Measurements from ENCODE around the gene LAMTOR2. TPM values are rescaled to one million over a fixed set of nuclear protein-coding genes. Genes with fewer than 3 reads are reported as not detected.

LAMTOR2 gene
- total and polyA plus RNA-seq, 4 donors: 71.2 to 143 (median 103) TPM

DNA sequence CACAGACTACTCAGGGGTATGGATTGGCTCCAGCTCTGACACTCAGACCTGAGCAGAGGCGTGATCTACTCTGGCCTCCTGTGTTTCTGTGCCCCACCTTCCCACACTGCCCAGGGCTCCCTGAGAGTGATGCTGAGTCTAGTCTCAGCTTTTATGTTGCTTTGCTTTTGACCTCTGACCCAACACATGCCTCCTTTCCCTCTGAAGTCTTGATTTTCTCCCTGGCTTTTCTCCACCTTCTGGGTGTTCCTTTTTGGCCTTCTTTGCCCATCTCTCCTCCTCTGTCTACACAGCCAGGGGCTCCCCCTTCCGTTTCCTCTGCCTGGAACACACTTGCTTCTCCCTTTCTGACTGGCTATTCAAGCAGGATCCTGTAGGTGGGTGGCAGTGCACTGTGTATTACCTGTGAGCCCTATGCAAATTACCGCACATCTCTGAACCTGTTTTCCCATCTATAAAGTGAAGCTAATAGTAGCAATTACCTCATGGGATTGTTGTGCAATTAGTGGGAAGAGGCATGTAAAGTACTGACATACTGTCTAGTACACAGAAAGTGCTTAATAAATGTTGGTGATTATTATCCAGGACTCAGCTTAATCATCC is 41.4 kb downstream of the LAMTOR2 start:
- Histone ChIP-seq H3K9me3 (ENCODE audit: control insufficient read depth in 4 of 4, insufficient read depth in 3 of 4, low read length in 3 of 4) (no peaks in the 10 kb centered on the region), H3K4me1 (ENCODE audit: control insufficient read depth in 5 of 5, insufficient read depth in 5 of 5, low read length in 5 of 5) (peaks cover 0 to 14% (median 6%) of the 10 kb centered on the region in 5 donors), H3K27ac (ENCODE audit: low read depth in 1 of 2, low read length in 1 of 2) (peak overlapping the region in 1 of 2 donors; percentile 9), H3K9ac (ENCODE audit: insufficient read depth in 1 of 2, low read length in 2 of 2) (no peak overlapping the region), H3K36me3 (ENCODE audit: control insufficient read depth in 4 of 4, insufficient read depth in 4 of 4, low read length in 4 of 4) (peaks cover 0 to 15% (median 3%) of the 10 kb centered on the region in 4 donors), H3K4me3 (no peak overlapping the region), H3K27me3 (ENCODE audit: control insufficient read depth in 3 of 3, insufficient read depth in 3 of 3, low read length in 2 of 3) (no peaks in the 10 kb centered on the region)
- ATAC-seq (ENCODE audit: insufficient read depth, low FRiP score) (no peak), DNase-seq (no peak)
- TF ChIP-seq, protein P1, sequence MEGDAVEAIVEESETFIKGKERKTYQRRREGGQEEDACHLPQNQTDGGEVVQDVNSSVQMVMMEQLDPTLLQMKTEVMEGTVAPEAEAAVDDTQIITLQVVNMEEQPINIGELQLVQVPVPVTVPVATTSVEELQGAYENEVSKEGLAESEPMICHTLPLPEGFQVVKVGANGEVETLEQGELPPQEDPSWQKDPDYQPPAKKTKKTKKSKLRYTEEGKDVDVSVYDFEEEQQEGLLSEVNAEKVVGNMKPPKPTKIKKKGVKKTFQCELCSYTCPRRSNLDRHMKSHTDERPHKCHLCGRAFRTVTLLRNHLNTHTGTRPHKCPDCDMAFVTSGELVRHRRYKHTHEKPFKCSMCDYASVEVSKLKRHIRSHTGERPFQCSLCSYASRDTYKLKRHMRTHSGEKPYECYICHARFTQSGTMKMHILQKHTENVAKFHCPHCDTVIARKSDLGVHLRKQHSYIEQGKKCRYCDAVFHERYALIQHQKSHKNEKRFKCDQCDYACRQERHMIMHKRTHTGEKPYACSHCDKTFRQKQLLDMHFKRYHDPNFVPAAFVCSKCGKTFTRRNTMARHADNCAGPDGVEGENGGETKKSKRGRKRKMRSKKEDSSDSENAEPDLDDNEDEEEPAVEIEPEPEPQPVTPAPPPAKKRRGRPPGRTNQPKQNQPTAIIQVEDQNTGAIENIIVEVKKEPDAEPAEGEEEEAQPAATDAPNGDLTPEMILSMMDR (IDR thresholded peaks at IDR 0.05; ENCODE audit: control extremely low read depth, extremely low read depth): no peak
- WGBS, 2 donors: 83% methylated on average over 3 of the region's 3 CpGs

DNA sequence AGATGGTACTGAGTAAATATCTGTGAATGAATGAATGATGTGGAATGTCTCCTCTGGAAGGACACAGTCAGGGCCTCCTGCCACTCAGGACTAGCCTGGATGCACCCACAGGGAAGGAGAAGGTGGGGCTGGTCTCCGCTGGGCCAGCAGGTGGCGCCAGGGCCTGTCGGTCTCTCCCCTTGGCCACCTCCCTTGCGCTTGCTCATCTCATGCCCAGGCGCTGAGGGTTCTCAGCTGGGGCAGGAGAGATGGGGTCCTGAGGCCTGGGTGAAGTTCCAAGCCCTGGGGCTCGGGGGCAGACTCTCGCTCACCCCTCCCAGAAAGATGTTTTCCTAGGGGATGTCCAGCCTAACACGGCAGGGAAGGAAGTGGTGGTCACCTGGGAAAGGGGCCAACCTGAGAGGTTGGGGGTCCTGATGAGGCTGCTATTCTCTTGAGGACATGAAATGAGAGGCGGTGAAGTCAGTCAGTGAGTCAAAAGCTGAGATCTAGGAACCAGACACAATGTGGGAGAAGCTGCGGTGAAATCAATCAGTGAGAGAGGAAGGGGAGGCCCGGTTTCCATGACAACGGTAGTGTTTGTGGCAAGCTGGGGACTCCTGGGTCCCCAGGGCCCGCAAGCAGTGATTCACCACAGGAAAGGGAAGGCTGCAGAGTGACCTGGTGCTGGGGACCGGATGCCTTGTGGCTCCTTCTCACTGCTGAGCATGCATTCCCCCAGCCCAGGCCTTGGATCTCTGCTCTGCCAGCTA is 42.2 kb downstream of the LAMTOR2 start:
- H3K36me3 ChIP-seq (ENCODE audit: control insufficient read depth in 4 of 4, insufficient read depth in 4 of 4, low read length in 4 of 4): peaks cover 0 to 15% (median 3%) of the 10 kb centered on the region in 4 donors
- no peaks in the 10 kb centered on the region for H3K27me3 ChIP-seq (ENCODE audit: control insufficient read depth in 3 of 3, insufficient read depth in 3 of 3, low read length in 2 of 3)
- H3K9ac ChIP-seq (ENCODE audit: insufficient read depth in 1 of 2, low read length in 2 of 2): no peak overlapping the region
- H3K4me3 ChIP-seq: no peak overlapping the region
- no peaks in the 10 kb centered on the region for H3K9me3 ChIP-seq (ENCODE audit: control insufficient read depth in 4 of 4, insufficient read depth in 3 of 4, low read length in 3 of 4)
- ATAC-seq (ENCODE audit: insufficient read depth, low FRiP score): peak; percentile 91
- 10 to 22% methylated on average over 14 of the region's 14 CpGs for WGBS, 2 donors
- H3K4me1 ChIP-seq (ENCODE audit: control insufficient read depth in 5 of 5, insufficient read depth in 5 of 5, low read length in 5 of 5): peaks cover 0 to 17% (median 6%) of the 10 kb centered on the region in 5 donors
- peak; percentile 76 to 86 (median 80) for DNase-seq
- TF ChIP-seq, protein P1 (IDR thresholded peaks at IDR 0.05; ENCODE audit: control extremely low read depth, extremely low read depth): peak; percentile 90
- peak overlapping the region; percentile 11 to 74 for H3K27ac ChIP-seq (ENCODE audit: low read depth in 1 of 2, low read length in 1 of 2)

DNA sequence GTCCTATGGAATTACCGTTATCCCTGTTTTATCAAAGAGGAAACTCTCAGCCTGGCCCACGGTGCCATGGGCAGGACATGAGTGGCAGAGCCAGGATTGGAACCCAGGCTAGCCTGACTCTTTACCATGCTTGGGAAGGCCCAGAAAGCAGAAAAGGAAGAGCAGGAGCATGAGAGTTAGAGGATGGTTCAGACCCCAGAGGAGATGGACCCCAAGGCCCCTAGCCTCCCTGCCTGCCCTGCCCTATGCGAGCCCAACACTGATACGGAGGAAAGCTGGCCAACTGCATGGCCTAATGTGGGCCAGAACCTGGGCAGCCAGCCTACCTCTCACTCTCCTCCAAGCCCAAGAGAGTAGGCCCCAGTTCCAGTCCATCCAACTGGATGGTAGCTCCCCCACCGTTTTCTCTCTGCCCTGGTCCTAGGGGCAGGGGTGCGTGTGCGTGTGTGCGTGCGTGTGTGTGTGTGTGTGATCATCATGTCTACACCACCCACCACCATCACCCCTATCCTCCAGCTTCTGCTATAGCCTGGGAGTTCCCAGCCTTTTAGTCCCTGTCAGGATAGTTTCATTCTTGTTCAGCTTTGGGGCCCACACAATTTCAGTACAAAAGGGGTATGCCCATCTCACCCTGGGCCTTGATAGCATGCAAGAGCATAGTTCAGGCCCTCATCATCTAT is 43.1 kb downstream of the LAMTOR2 start:
- no peak overlapping the region for H3K9ac ChIP-seq (ENCODE audit: insufficient read depth in 1 of 2, low read length in 2 of 2)
- no peak overlapping the region for H3K4me3 ChIP-seq
- ATAC-seq (ENCODE audit: insufficient read depth, low FRiP score): no peak
- peaks cover 0 to 25% (median 11%) of the 10 kb centered on the region in 5 donors for H3K4me1 ChIP-seq (ENCODE audit: control insufficient read depth in 5 of 5, insufficient read depth in 5 of 5, low read length in 5 of 5)
- H3K9me3 ChIP-seq (ENCODE audit: control insufficient read depth in 4 of 4, insufficient read depth in 3 of 4, low read length in 3 of 4): no peaks in the 10 kb centered on the region
- DNase-seq: no peak
- TF ChIP-seq, protein P1 (IDR thresholded peaks at IDR 0.05; ENCODE audit: control extremely low read depth, extremely low read depth): no peak
- H3K27me3 ChIP-seq (ENCODE audit: control insufficient read depth in 3 of 3, insufficient read depth in 3 of 3, low read length in 2 of 3): no peaks in the 10 kb centered on the region
- H3K27ac ChIP-seq (ENCODE audit: low read depth in 1 of 2, low read length in 1 of 2): peak overlapping the region; percentile 11
- 83 to 87% methylated on average over 9 of the region's 9 CpGs for WGBS, 2 donors
- H3K36me3 ChIP-seq (ENCODE audit: control insufficient read depth in 4 of 4, insufficient read depth in 4 of 4, low read length in 4 of 4): peaks cover 0 to 15% (median 3%) of the 10 kb centered on the region in 4 donors

Data from lung (tissue), 12 donors.